Endometrium (tissue), 2 donors: ENCODE results near the gene TEX2.

ENCODE experiments used
- FAIRE-seq: peaks from 2 replicates; lab custom pipeline; 2012; peaks lifted over from hg19 to GRCh38; lab: Jason Lieb, UNC
- donor health status: control.
- donor health status: control.

The TEX2 gene

GRCh38 chr17:64263000-64263766 lies at the start of gene TEX2:
TSS of gene TEX2 (minus strand) at chr17:64263260. CDS start at chr17:64214217, 49,043 bp downstream.
- FAIRE-seq: no peak

- no peak for FAIRE-seq
Observed at GRCh38 chr17:64309710-64310109, 46.6 kb upstream of the TEX2 start.

- FAIRE-seq: no peak
Observed at GRCh38 chr17:64309021-64309420, 46.0 kb upstream of the TEX2 start.

GRCh38 chr17:64306850-64307463 lies 43.9 kb upstream of the TEX2 start:
- no peak for FAIRE-seq

GRCh38 chr17:64304551-64304950 lies 41.5 kb upstream of the TEX2 start:
- FAIRE-seq: no peak

GRCh38 chr17:64300699-64300965 lies 37.6 kb upstream of the TEX2 start:
- no peak for FAIRE-seq

GRCh38 chr17:64297467-64298088 lies 34.5 kb upstream of the TEX2 start:
- no peak for FAIRE-seq

- no peak for FAIRE-seq
Observed at GRCh38 chr17:64296246-64296645, 33.2 kb upstream of the TEX2 start.

- FAIRE-seq: no peak
Observed at GRCh38 chr17:64295146-64295545, 32.1 kb upstream of the TEX2 start.

GRCh38 chr17:64291268-64291851 lies 28.3 kb upstream of the TEX2 start:
- FAIRE-seq: no peak

GRCh38 chr17:64289741-64290141 lies 26.7 kb upstream of the TEX2 start:
- no peak for FAIRE-seq

GRCh38 chr17:64282753-64283080 lies 19.7 kb upstream of the TEX2 start:
- FAIRE-seq: no peak

- FAIRE-seq: peak; percentile 26
Observed at GRCh38 chr17:64281962-64282752, 19.1 kb upstream of the TEX2 start.

GRCh38 chr17:64278614-64279013 lies 15.6 kb upstream of the TEX2 start:
- no peak for FAIRE-seq

- no peak for FAIRE-seq
Observed at GRCh38 chr17:64277831-64278562, 14.9 kb upstream of the TEX2 start.

GRCh38 chr17:64276961-64277505 lies 14.0 kb upstream of the TEX2 start:
- FAIRE-seq: no peak

GRCh38 chr17:64275016-64275415 lies 12.0 kb upstream of the TEX2 start:
- no peak for FAIRE-seq

GRCh38 chr17:64273006-64273405 lies 9.9 kb upstream of the TEX2 start:
- no peak for FAIRE-seq

GRCh38 chr17:64270885-64271284 lies 7.8 kb upstream of the TEX2 start:
- no peak for FAIRE-seq

GRCh38 chr17:64269687-64270649 lies 6.9 kb upstream of the TEX2 start:
- FAIRE-seq: no peak
